Measurements from ENCODE around the gene BANF2.

GRCh38 chr20:17772005-17772343, 72.2 kb downstream of the BANF2 start:
- TF ChIP-seq CTCF (IDR thresholded peaks at IDR 0.05; ENCODE audit: low read depth, low read length, poor library complexity, severe bottlenecking), result no peak
- no peak for TF ChIP-seq EZH2phosphoT487 (IDR thresholded peaks at IDR 0.05; ENCODE audit: borderline replicate concordance, low read length)
